Endothelial cell of umbilical vein (primary cell): Measurements from ENCODE around the gene AMER1. TPM values are rescaled to one million over a fixed set of nuclear protein-coding genes. Genes with fewer than 3 reads are reported as not detected.

ENCODE experiments used
- BruUV-seq: library from RNA; stranded (reverse); fragments of 400-500 nt; replicated peaks from 2 replicates; lab custom pipeline; 2021; lab: Mats Ljungman, UMichigan
- CTCF ChIA-PET: fragments of 300-600, 350-600 bp; sonication (Branson Sonifier 250); formaldehyde crosslinking; loops from one replicate; lab custom pipeline; 2021; ENCODE audit warnings: antibody characterized with exemption, inconsistent platforms; lab: Charles Lee
- POLR2A ChIA-PET: fragments of 300-600, 350-600 bp; sonication (Branson Sonifier 250); formaldehyde crosslinking; loops from one replicate; lab custom pipeline; 2021; ENCODE audit warnings: antibody characterized with exemption, inconsistent platforms; lab: Charles Lee
- DNase-seq: peaks from one replicate; pipeline ENCODE4 v3.0.0-alpha.2; 2011; ENCODE audit warnings: low read depth, low spot score
- FAIRE-seq: peaks from 2 replicates; lab custom pipeline; 2011; peaks lifted over from hg19 to GRCh38; lab: Jason Lieb, UNC
- H2AFZ ChIP-seq: 2 replicates; pipeline ENCODE4 v1.6.0; 2012; ENCODE audit warnings: low read depth, low read length, control low read depth, inconsistent platforms
- H3K27ac ChIP-seq: 2 replicates; pipeline ENCODE4 v1.5.1; 2011; ENCODE audit warnings: low read depth, mild to moderate bottlenecking, control low read depth, low read length, moderate library complexity; ENCODE audit not compliant: insufficient read depth
- H3K27me3 ChIP-seq, 2 experiments: 2 replicates each; pipeline versions ENCODE4 v1.6.0 to v1.6.1; 2011; ENCODE audit warnings: low read length in 2 of 2, mixed read lengths in 1 of 2; ENCODE audit not compliant: control insufficient read depth in 2 of 2, insufficient read depth in 2 of 2
- H3K36me3 ChIP-seq, 2 experiments: 2 replicates in 1 of 2; 3 replicates in 1 of 2; pipeline ENCODE4 v1.5.1; 2011; ENCODE audit warnings: low read length in 2 of 2, mild to moderate bottlenecking in 1 of 2, moderate library complexity in 1 of 2; ENCODE audit not compliant: control insufficient read depth in 2 of 2, insufficient read depth in 2 of 2; ENCODE audit errors: extremely low read depth in 1 of 2
- H3K4me1 ChIP-seq: 3 replicates; pipeline ENCODE4 v1.5.1; 2011; ENCODE audit warnings: mild to moderate bottlenecking, low read length; ENCODE audit not compliant: control insufficient read depth, insufficient read depth; ENCODE audit errors: extremely low read depth
- H3K4me2 ChIP-seq: 2 replicates; pipeline ENCODE4 v1.6.1; 2011; ENCODE audit warnings: low read length, control low read depth, mixed read lengths; ENCODE audit not compliant: insufficient read depth
- H3K4me3 ChIP-seq, 3 experiments: fragments of 200-600 bp in 1 of 3; sonication (generic), shearing (Covaris generic) in 1 of 3; replicated peaks in 1 of 3; 2 replicates each; pipeline ENCODE4 v1.5.1; 2011 to 2016; ENCODE audit warnings: control low read depth in 3 of 3, low read length in 3 of 3, mild to moderate bottlenecking in 2 of 3, inconsistent platforms in 1 of 3, low read depth in 1 of 3, moderate library complexity in 1 of 3; ENCODE audit not compliant: insufficient read depth in 1 of 3
- H3K79me2 ChIP-seq: 2 replicates; pipeline ENCODE4 v1.6.0; 2012; ENCODE audit warnings: low read length, inconsistent platforms; ENCODE audit not compliant: control insufficient read depth, insufficient read depth
- H3K9ac ChIP-seq: replicated peaks from 2 replicates; pipeline ENCODE3; 2011; ENCODE audit warnings: low read length, control low read depth; ENCODE audit not compliant: insufficient read depth; ENCODE audit errors: extremely low read depth
- H3K9me1 ChIP-seq: replicated peaks from 3 replicates; pipeline ENCODE4 v1.6.0; 2011; ENCODE audit warnings: mild to moderate bottlenecking, low read length; ENCODE audit not compliant: control insufficient read depth, insufficient read depth; ENCODE audit errors: extremely low read depth
- H3K9me3 ChIP-seq: replicated peaks from 2 replicates; pipeline ENCODE4 v1.5.1; 2012; ENCODE audit warnings: low read length, inconsistent platforms; ENCODE audit not compliant: control insufficient read depth, insufficient read depth
- H4K20me1 ChIP-seq: replicated peaks from 2 replicates; pipeline ENCODE3; 2011; ENCODE audit warnings: mild to moderate bottlenecking, low read length; ENCODE audit not compliant: control insufficient read depth, insufficient read depth; ENCODE audit errors: extremely low read depth
- CTCF ChIP-seq, 2 donors: IDR thresholded peaks; 1 replicate in 1 of 2; 2 replicates in 1 of 2; pipeline ENCODE4 v1.5.1; 2011; ENCODE audit warnings: low read length in 2 of 2, mild to moderate bottlenecking in 2 of 2, moderate library complexity in 2 of 2, control low read depth in 1 of 2, inconsistent platforms in 1 of 2, low read depth in 1 of 2; ENCODE audit not compliant: insufficient read depth in 1 of 2; ENCODE audit errors: extremely low read depth in 1 of 2
- EZH2 ChIP-seq: IDR thresholded peaks from 2 replicates; pipeline ENCODE4 v1.6.1; 2012; ENCODE audit warnings: borderline replicate concordance, low read depth, mild to moderate bottlenecking, moderate library complexity, low read length, inconsistent platforms; ENCODE audit not compliant: severe bottlenecking
- FOS ChIP-seq: IDR thresholded peaks from 2 replicates; pipeline ENCODE4 v1.6.1; 2011; ENCODE audit warnings: mild to moderate bottlenecking, low read length, moderate library complexity, borderline replicate concordance; ENCODE audit not compliant: insufficient read depth
- GATA2 ChIP-seq: IDR thresholded peaks from 2 replicates; pipeline ENCODE4 v1.7.0; 2011; ENCODE audit warnings: low read depth, mild to moderate bottlenecking, moderate library complexity, mixed read lengths, low read length; ENCODE audit not compliant: insufficient read length, insufficient read depth
- JUN ChIP-seq: IDR thresholded peaks from 2 replicates; pipeline ENCODE4 v1.6.1; 2011; ENCODE audit warnings: borderline replicate concordance, low read depth; ENCODE audit not compliant: insufficient read length, insufficient read depth
- MAX ChIP-seq: IDR thresholded peaks from 2 replicates; pipeline ENCODE4 v1.6.1; 2011; ENCODE audit not compliant: insufficient read depth, insufficient read length
- MYC ChIP-seq: IDR thresholded peaks from one replicate; pipeline ENCODE4 v1.6.1; 2011; ENCODE audit warnings: mild to moderate bottlenecking, low read depth, low read length
- POLR2A ChIP-seq: IDR thresholded peaks from 2 replicates; pipeline ENCODE4 v1.6.1; 2012; ENCODE audit warnings: low read depth, mild to moderate bottlenecking, control low read depth, low read length
- POLR2AphosphoS5 ChIP-seq: IDR thresholded peaks from 2 replicates; pipeline ENCODE4 v1.6.1; 2012; ENCODE audit warnings: low read depth, mild to moderate bottlenecking, control low read depth, low read length, moderate library complexity; ENCODE audit not compliant: insufficient read depth
- dilution Hi-C: fragments of 300-500 bp; cut with MboI; formaldehyde crosslinking; loops from one replicate; pipeline ENCODE4 v1.15.0; 2019; ENCODE audit warnings: low sequenced_read_pairs; ENCODE audit not compliant: extremely low pct_ligation_motif_present
- intact Hi-C: fragments of 100-400 bp; cut with micrococcal nuclease; formaldehyde crosslinking; loops from one replicate; pipeline ENCODE4 v1.10.0; 2022
- polyA plus RNA-seq, 4 experiments: library from polyadenylated mRNA; depleted of rRNA in 3 of 4; stranded (reverse) in 3 of 4; unstranded in 1 of 4; fragments of >200 nt; gene quantifications; 2 replicates each; pipeline versions ENCODE4 v1.2.1 to v1.2.3, GENCODE V29; 2011 to 2012; ENCODE audit warnings: missing spikeins in 1 of 4
- total RNA-seq: library from RNA; stranded (reverse); gene quantifications from 2 replicates; pipeline ENCODE4 v1.2.3, GENCODE V29; 2021

Gene AMER1
- total and polyA plus RNA-seq, 2 donors (not counting 3 experiments of a cell fraction or from before 2014, with no cell fraction given): 0.76 to 2.0 TPM

GRCh38 chrX:64192673-64193072, 12.8 kb downstream of the AMER1 start:
- Histone ChIP-seq H3K4me3 (no peak overlapping the region), H3K4me1 (no peaks in the 10 kb centered on the region), H4K20me1 (no peaks in the 10 kb centered on the region), H3K4me2 (no peak overlapping the region), H3K79me2 (no peaks in the 10 kb centered on the region), H3K9ac (no peak overlapping the region), H3K9me3 (no peaks in the 10 kb centered on the region), H3K36me3 (peaks cover 0 to 3% of the 10 kb centered on the region in 2 experiments), H3K9me1 (no peaks in the 10 kb centered on the region), H3K27me3 (no peaks in the 10 kb centered on the region), H2AFZ (no peak overlapping the region), H3K27ac (no peak overlapping the region)
- intact Hi-C loops (no loop called here), dilution Hi-C loops (no loop called here)
- DNase-seq (no peak), FAIRE-seq (no peak)
- TF ChIP-seq EZH2 (no peak), MYC (no peak), FOS (no peak), JUN (no peak), POLR2A (no peak), POLR2AphosphoS5 (no peak), GATA2 (no peak), MAX (no peak), CTCF (IDR thresholded peaks at IDR 0.05; ENCODE audit: extremely low read depth in 1 of 2, insufficient read depth in 1 of 2, low read depth in 1 of 2, low read length in 2 of 2) (no peak)
- ChIA-PET CTCF (no interaction called here), POLR2A (no interaction called here)
- no TSS peak for BruUV-seq
